ENCODE data around the gene MRPL46. TPM values are rescaled to one million over a fixed set of nuclear protein-coding genes. Genes with fewer than 3 reads are reported as not detected.

MRPL46 gene
- total and polyA plus RNA-seq, 2 experiments from 2014 or later: 32.9 to 59.4 TPM

DNA sequence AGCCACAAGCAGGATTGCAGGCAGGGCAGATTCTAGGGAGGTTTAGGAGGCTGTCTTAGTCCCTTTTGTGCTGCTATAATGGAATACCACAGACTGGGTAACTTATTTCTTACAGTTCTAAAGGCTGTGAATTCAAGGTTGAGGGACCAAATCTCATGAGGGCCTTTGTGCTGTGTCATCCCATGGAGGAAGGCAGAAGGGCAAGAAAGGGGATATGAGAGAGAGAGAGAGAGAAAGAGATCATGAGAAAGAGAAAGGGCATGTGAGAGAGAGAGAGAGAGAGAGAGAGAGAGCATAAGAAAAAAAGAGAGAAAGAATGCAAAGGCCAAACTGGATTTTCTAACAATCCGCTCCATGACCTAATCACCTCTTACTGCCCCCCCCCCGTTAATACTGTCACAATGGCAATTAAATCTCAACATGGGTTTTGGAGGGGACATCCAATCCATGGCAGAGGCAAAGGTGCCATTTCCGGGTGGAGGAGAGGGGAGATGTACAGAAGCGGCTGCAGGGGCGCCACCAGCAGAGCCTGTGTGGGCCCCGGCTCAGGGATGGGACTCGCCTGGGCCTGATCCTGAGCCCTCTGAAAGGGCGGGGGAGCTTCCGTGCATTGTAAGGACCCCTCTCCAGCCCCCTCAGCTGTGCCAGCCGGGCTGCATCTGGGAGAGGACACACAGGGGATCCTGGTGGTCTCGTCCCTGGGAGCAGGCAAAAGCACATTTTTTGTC is 20.8 kb upstream of the MRPL46 start:
- DNase-seq (ENCODE audit: low read depth in 1 of 2, low spot score in 1 of 2): no peak
- Histone ChIP-seq H3K4me3 (no peak overlapping the region), H3K27me3 (no peaks in the 10 kb centered on the region), H3K36me3 (no peaks in the 10 kb centered on the region), H3K27ac (no peak overlapping the region), H3K9me3 (ENCODE audit: low read depth) (no peaks in the 10 kb centered on the region), H3K4me1 (ENCODE audit: low read depth) (no peaks in the 10 kb centered on the region)
- TF ChIP-seq CTCF (IDR thresholded peaks at IDR 0.05; ENCODE audit: low read depth, low read length): no peak

DNA sequence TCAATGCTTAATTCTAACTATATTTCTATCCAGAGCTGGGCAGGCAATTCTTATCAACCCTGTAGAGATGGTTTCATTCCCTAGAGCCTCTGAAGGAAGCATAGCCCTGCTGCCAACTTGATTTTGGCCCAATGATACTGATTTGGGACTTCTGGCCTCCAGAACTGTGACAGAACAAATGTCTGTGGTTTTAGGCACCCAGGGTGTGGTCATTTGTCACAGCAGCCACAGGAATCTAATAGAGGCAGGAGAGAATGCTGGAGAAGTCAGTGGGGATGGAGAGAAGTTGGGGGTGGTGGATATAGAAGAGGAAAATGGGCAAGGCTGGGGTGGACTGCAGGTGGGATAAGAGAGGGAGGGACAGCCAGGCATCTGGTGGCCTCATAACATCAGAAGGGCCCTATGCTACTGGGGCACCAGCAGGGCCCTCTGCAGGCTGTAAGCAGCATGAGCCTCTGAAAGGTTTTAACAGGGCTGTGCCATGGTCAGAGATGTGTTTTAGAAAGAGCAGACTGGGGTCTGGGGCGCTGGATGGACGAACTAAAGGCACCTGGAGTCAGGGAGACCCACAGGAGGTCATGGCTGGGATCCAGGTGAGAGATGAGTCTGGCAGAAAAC is 20.1 kb upstream of the MRPL46 start:
- no peak for DNase-seq (ENCODE audit: low read depth in 1 of 2, low spot score in 1 of 2)
- H3K4me3 ChIP-seq: no peak overlapping the region
- H3K36me3 ChIP-seq: no peaks in the 10 kb centered on the region
- H3K4me1 ChIP-seq (ENCODE audit: low read depth): no peaks in the 10 kb centered on the region
- H3K9me3 ChIP-seq (ENCODE audit: low read depth): no peaks in the 10 kb centered on the region
- no peaks in the 10 kb centered on the region for H3K27me3 ChIP-seq
- H3K27ac ChIP-seq: no peak overlapping the region
- TF ChIP-seq CTCF (IDR thresholded peaks at IDR 0.05; ENCODE audit: low read depth, low read length): no peak

GRCh38 chr15:88484682-88485331 is 17.6 kb upstream of the MRPL46 start:
- no peaks in the 10 kb centered on the region for H3K4me1 ChIP-seq (ENCODE audit: low read depth)
- H3K36me3 ChIP-seq: no peaks in the 10 kb centered on the region
- no peaks in the 10 kb centered on the region for H3K9me3 ChIP-seq (ENCODE audit: low read depth)
- H3K27ac ChIP-seq: no peak overlapping the region
- peak in 1 of 2 donors; percentile 38 for DNase-seq (ENCODE audit: low read depth in 1 of 2, low spot score in 1 of 2)
- no peaks in the 10 kb centered on the region for H3K27me3 ChIP-seq
- no peak overlapping the region for H3K4me3 ChIP-seq
- TF ChIP-seq CTCF (IDR thresholded peaks at IDR 0.05; ENCODE audit: low read depth, low read length): no peak

- TF ChIP-seq CTCF (IDR thresholded peaks at IDR 0.05; ENCODE audit: low read depth, low read length): no peak
- no peaks in the 10 kb centered on the region for H3K9me3 ChIP-seq (ENCODE audit: low read depth)
- H3K27ac ChIP-seq: no peak overlapping the region
- no peaks in the 10 kb centered on the region for H3K27me3 ChIP-seq
- no peaks in the 10 kb centered on the region for H3K4me1 ChIP-seq (ENCODE audit: low read depth)
- no peak for DNase-seq (ENCODE audit: low read depth in 1 of 2, low spot score in 1 of 2)
- H3K4me3 ChIP-seq: no peak overlapping the region
- H3K36me3 ChIP-seq: peaks cover 8% of the 10 kb centered on the region
Measured at GRCh38 chr15:88482263-88482662, 15.1 kb upstream of the MRPL46 start.

- Histone ChIP-seq H3K9me3 (ENCODE audit: low read depth) (no peaks in the 10 kb centered on the region), H3K4me1 (ENCODE audit: low read depth) (no peaks in the 10 kb centered on the region), H3K4me3 (no peak overlapping the region), H3K27me3 (no peaks in the 10 kb centered on the region), H3K36me3 (peaks cover 11% of the 10 kb centered on the region), H3K27ac (no peak overlapping the region)
- no peak for TF ChIP-seq CTCF (IDR thresholded peaks at IDR 0.05; ENCODE audit: low read depth, low read length)
- no peak for DNase-seq (ENCODE audit: low read depth in 1 of 2, low spot score in 1 of 2)
Measured at GRCh38 chr15:88480981-88481380, 13.8 kb upstream of the MRPL46 start.

All from cardiac muscle cell (in vitro differentiated cells and primary cell).